Endothelial cell of hepatic sinusoid (primary cell): ENCODE measurements around the gene ADGRL2.

Experiments used
- in situ Hi-C: cut with HindIII; loops from 2 replicates; pipeline ENCODE4 v1.10.0; 2017; ENCODE audit warnings: low sequenced_read_pairs

Gene ADGRL2

GRCh38 chr1:81805537-81806431 lies 5.0 kb downstream of the ADGRL2 start:
- in situ Hi-C loops, result no loop called here

DNA sequence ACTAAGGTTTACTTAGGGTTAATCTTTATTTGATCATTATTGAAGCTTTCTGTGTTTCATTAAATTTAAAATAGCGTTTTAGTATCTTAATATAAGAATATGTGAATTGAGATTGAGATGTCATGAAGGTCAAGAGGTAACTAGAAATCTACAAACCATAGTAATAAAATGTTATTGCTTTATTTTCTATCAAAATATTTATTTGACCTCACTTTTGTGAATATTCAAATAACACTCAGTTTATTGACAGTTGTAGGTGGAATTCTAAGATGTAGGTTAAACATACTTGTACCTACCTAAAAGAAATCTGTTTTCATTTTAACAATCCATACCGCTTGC lies 5.7 kb downstream of the ADGRL2 start:
- in situ Hi-C loops, result no loop called here

DNA sequence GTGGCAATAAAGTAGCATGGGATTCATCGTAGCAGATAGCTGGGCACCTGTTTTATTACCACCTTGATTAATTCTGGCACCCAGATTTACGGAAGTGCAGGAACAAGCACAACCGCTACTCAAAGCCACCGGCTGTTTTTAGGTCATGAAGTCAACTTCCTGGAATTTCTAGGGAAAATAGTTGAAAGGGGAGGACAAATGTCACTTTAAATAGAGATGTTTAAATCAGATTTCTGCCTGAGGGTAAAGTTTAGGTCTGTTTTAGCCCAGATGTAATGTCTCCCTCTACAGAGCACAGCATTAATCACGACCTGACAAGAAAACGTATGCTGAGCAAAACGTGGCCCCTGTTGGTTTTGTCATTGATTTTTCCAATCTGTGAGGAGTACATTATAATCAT lies 8.0 kb downstream of the ADGRL2 start:
- in situ Hi-C loops, result no loop called here

GRCh38 chr1:81809808-81810207 lies 9.1 kb downstream of the ADGRL2 start:
- in situ Hi-C loops, result no loop called here

DNA sequence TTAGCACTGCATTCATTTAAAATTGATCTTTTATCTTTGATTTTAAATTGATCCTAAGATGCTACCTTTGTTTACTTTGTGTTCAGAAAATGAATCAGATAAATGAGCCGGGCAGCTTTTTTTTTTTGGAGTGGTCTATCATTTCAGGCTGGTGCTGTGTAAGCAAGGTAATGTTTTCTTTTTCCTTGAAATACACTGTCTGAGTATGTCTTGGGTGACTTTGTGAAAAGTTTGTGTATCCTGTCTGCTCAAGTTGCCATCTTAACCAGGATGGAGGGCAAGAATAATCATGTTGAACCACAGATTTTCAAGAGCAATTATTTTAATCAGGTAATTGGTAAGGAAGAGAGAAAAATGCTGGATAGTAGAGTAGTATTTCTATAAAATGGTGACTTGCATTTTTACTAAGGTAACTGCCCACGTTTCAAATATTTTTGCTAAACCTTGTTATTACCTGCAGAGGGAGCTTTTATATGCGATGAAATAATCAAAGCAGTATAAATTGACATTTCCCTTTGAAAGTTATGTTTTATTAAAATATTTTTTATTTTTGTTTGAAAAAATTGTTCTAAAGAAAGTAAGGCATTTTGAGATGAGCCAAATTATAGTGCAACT lies 11.1 kb downstream of the ADGRL2 start:
- in situ Hi-C loops, result no loop called here

DNA sequence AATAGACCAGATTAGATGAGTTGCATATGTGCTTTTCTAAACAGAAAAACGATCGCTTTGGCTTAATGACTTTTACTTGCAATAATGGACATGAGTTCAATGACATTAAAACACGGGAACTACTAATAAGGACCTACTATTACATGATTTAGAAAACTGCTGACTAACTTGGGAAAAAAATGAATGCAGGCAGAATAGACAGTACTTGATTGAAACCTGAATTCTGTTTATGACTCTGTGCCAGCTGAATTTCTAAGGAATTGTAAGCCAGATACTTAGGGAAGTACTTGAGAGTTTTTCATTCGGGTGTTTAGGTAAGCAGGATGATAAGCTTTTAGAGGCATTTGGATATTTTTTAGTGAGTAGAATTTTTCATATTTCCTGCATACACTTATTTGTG lies 12.0 kb downstream of the ADGRL2 start:
- in situ Hi-C loops, result no loop called here

GRCh38 chr1:81813691-81814090 lies 13.0 kb downstream of the ADGRL2 start:
- in situ Hi-C loops, result no loop called here

DNA sequence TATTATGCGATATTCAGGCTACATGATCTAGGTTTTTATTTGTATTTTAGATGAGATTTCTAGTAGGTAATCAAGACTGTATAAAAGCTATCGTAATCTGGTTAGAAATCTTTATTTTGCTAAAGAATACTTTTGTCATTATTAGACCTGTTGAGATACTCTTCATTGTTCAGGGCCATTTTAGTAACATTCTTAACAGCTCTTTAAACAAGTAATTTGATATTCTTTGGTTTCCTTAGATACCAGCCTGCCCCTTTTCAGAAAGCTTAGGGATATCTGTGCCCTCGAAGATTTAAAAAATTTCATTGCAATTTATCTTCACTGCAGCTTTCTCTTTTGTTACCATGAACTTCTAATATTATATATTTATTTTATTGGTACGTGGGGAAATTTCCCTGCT lies 18.9 kb downstream of the ADGRL2 start:
- in situ Hi-C loops, result no loop called here

DNA sequence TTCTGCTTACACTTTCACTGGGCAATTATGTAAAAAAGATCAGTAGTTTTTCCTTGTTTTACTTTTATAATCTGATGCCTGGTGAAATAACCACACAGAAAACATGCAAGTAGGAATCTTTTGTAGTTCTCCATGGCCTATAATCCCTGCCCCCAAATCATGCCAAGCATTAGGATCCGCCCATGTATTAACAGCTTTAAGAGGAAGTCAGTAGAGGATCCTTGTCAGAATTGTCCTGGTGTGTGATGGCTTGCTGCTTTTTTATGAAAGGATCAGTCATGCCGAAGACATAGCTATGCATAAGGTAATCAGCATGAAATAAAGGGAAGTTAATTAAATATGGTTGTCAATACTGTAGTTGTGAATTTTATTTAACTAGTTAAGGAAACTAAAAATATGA lies 20.0 kb downstream of the ADGRL2 start:
- in situ Hi-C loops, result no loop called here

- in situ Hi-C loops, result no loop called here
Measured at GRCh38 chr1:81823082-81823481, 22.3 kb downstream of the ADGRL2 start.

- in situ Hi-C loops, result no loop called here
Measured at GRCh38 chr1:81824759-81825158, 24.0 kb downstream of the ADGRL2 start.

- in situ Hi-C loops, result no loop called here
Measured at GRCh38 chr1:81827942-81828341, 27.2 kb downstream of the ADGRL2 start.

GRCh38 chr1:81832573-81832972 lies 31.8 kb downstream of the ADGRL2 start:
- in situ Hi-C loops, result loop anchor here (5.0 kb wide), 1 partner anchor 50 kb away; no protein-coding TSS in a partner anchor

DNA sequence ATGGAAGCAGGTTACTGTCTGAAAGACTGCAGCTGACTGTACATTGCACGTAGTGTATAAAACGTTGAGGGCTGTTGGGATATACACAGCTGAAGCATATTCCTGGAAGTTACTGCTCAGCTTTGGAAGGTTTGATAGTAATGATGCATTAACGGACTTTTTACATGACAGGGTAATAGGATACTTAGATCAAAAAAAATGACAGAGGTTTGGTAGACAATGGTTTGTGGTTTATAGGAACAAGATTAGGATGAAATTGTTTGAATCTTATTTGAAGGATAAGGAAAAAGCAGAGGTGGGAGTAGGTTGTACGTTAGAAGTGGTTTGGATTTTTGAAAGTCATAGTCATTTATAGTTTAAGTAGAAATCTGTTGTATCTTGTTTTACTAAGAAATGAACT lies 33.0 kb downstream of the ADGRL2 start:
- in situ Hi-C loops, result loop anchor here (5.0 kb wide), 1 partner anchor 49 kb away; no protein-coding TSS in a partner anchor

- in situ Hi-C loops, result loop anchor here (5.0 kb wide), 1 partner anchor 48 kb away; no protein-coding TSS in a partner anchor
Measured at GRCh38 chr1:81834268-81834667, 33.5 kb downstream of the ADGRL2 start.

GRCh38 chr1:81834921-81835698 lies 34.4 kb downstream of the ADGRL2 start:
- in situ Hi-C loops, result loop anchor here (5.0 kb wide), 1 partner anchor 47 kb away; no protein-coding TSS in a partner anchor

- in situ Hi-C loops, result no loop called here
Measured at GRCh38 chr1:81836007-81836626, 35.4 kb downstream of the ADGRL2 start.

- in situ Hi-C loops, result no loop called here
Measured at GRCh38 chr1:81838600-81839218, 38.0 kb downstream of the ADGRL2 start.

DNA sequence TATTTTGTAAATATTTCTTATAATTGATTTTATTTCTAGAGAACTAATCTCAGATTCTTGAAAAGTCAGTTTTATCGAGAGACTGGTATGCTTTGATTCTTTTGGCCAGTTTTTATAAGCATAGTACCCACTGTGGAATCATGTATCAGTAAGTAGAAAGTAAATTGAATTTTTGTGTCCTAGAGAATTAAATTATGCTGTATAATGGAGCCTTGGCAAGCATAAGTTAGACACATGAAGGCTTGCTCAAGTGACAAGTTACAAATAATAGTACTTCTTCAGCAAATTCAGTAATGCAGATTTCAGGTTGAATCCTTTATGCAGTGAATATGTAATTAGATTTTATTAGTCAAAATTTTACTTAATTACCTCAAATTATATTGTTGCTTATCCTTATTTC lies 40.1 kb downstream of the ADGRL2 start:
- in situ Hi-C loops, result no loop called here

GRCh38 chr1:81841795-81842194 lies 41.1 kb downstream of the ADGRL2 start:
- in situ Hi-C loops, result no loop called here

DNA sequence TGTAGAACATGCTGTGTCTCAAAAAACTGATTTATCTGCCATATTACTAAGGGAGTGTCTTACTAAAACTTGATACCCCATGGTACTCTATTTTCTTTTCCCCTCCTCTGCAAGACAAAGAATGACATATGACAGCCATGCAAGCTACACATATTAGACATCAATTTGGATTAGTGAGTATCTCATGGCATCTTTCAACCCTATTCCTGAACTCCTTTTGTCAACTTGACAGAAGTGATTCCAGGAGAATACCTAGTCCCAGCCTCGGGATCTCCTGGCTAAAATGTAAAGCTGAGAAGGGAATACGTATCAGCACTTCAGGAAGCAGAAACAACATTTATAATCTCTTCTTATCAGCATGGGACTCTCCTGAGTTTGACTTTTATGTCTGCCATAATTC lies 43.7 kb downstream of the ADGRL2 start:
- in situ Hi-C loops, result no loop called here
